ENCODE data around the gene MARF1.

MARF1 gene

DNA sequence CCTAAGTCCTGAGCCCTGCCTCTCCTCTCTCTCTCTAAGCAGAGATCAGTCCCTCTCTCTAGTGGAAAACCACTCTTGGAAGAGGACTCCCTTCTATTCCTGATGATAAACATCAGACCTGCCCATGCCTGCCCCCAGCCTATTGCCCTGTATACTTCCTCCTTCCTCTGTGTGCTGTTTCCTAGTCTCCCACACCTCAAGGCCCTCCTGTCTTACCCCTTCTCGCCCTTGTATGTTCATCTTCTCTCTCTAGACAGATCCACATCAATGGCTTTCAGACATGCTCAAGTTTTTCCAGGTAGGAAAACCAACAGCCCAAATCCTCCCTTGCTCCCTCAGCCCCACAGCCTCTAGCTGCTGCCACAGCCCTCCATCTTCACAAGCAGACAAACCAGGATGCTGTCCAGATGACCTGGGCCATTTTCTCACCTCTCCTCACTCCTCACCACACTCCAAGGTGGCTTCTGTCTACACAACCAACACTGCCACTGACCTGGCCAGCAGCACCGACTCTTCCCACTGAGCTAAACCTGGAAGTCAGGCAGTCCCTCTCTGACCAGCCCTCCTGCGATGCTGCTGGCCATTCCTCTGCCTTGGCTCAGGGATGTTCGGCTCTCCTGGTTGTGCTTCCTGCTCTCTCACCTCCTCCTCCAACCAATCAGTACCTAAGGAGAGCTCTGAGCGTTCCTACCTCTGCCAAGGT is 36.3 kb downstream of the MARF1 start:
- in situ Hi-C loops (cut with HindIII; ENCODE audit: low sequenced_read_pairs) = no loop called here
- DNase-seq (ENCODE audit: low read depth, low spot score) = no peak
- no peak overlapping the region for H3K4me3 ChIP-seq (ENCODE audit: low read depth, low read length)
- no peak for TF ChIP-seq CTCF (IDR thresholded peaks at IDR 0.05; ENCODE audit: low read depth, low read length)

GRCh38 chr16:15605839-15606517 is 37.0 kb downstream of the MARF1 start:
- no peak for DNase-seq (ENCODE audit: low read depth, low spot score)
- no peak overlapping the region for H3K4me3 ChIP-seq (ENCODE audit: low read depth, low read length)
- in situ Hi-C loops (cut with HindIII; ENCODE audit: low sequenced_read_pairs) = no loop called here
- TF ChIP-seq CTCF (IDR thresholded peaks at IDR 0.05; ENCODE audit: low read depth, low read length) = no peak

- no peak for DNase-seq (ENCODE audit: low read depth, low spot score)
- H3K4me3 ChIP-seq (ENCODE audit: low read depth, low read length) = no peak overlapping the region
- TF ChIP-seq CTCF (IDR thresholded peaks at IDR 0.05; ENCODE audit: low read depth, low read length) = no peak
- in situ Hi-C loops (cut with HindIII; ENCODE audit: low sequenced_read_pairs) = no loop called here
These were observed 38.2 kb downstream of the MARF1 start for GRCh38 chr16:15604460-15605440.

GRCh38 chr16:15602285-15603044 is 40.5 kb downstream of the MARF1 start:
- in situ Hi-C loops (cut with HindIII; ENCODE audit: low sequenced_read_pairs) = no loop called here
- no peak for DNase-seq (ENCODE audit: low read depth, low spot score)
- TF ChIP-seq CTCF (IDR thresholded peaks at IDR 0.05; ENCODE audit: low read depth, low read length) = no peak

GRCh38 chr16:15601212-15601879 is 41.6 kb downstream of the MARF1 start:
- no peak overlapping the region for H3K4me3 ChIP-seq (ENCODE audit: low read depth, low read length)
- no peak for DNase-seq (ENCODE audit: low read depth, low spot score)
- no peak for TF ChIP-seq CTCF (IDR thresholded peaks at IDR 0.05; ENCODE audit: low read depth, low read length)
- in situ Hi-C loops (cut with HindIII; ENCODE audit: low sequenced_read_pairs) = no loop called here

More at GRCh38 chr16:15602285-15603044, 40.5 kb downstream of the MARF1 start:
- H3K4me3 ChIP-seq (ENCODE audit: low read depth, low read length) = no peak overlapping the region

Measured in astrocyte of the spinal cord (primary cell).